K562 (cell line): ENCODE measurements around the gene TMEM203. TPM values are rescaled to one million over a fixed set of nuclear protein-coding genes. Genes with fewer than 3 reads are reported as not detected.
A peak's percentile ranks its signal among the peaks of the same experiment; 100 is the strongest.

Source experiments
- NFIX ChIP-seq: fragments of 250-450 bp; sonication (Bioruptor Pico); IDR thresholded peaks from 2 replicates; pipeline ENCODE4 v1.4.0; 2020; ENCODE audit warnings: low read depth, mild to moderate bottlenecking, moderate library complexity
- PCBP2 ChIP-seq: fragments of 200-400 bp; formaldehyde crosslinking; IDR thresholded peaks from 2 replicates; pipeline ENCODE4 v1.6.1; 2018; ENCODE audit warnings: low read length, low read depth, mild to moderate bottlenecking, moderate library complexity; ENCODE audit not compliant: poor library complexity, severe bottlenecking
- POLR2G ChIP-seq: fragments of 200-400 bp; formaldehyde crosslinking; IDR thresholded peaks from 2 replicates; pipeline ENCODE4 v1.6.1; 2017; ENCODE audit warnings: low read depth, mild to moderate bottlenecking, antibody characterized with exemption, low read length, moderate library complexity
- polyA plus RNA-seq, 8 experiments: library from polyadenylated mRNA; depleted of rRNA in 4 of 8; stranded (reverse) in 5 of 8; unstranded in 3 of 8; fragments of >200 nt; fragmentation: Nextera tagmentation in 2 of 8; fragmentation: Illumina TruSeq in 1 of 8; extraction: Ambion mirVana in 2 of 8; extraction: Trizol in 1 of 8; gene quantifications; 2 replicates each; pipeline versions ENCODE4 v1.2.1 to v1.2.3, GENCODE V29; 2011 to 2014; ENCODE audit warnings: inconsistent platforms in 1 of 8, missing spikeins in 1 of 8
- total RNA-seq, 7 experiments: library from RNA; depleted of rRNA in 6 of 7; stranded (reverse); fragments of >200 nt in 6 of 7; fragmentation: Illumina TruSeq in 2 of 7; extraction: Trizol in 2 of 7; gene quantifications; 2 replicates each; pipeline versions ENCODE4 v1.2.1 to v1.2.3, GENCODE V29; 2011 to 2021; ENCODE audit warnings: low replicate concordance in 1 of 7
- TF ChIP-seq, protein P1 (sequence below), 2 experiments: fragments of 450-650 bp in 1 of 2; sonication (generic) in 1 of 2; formaldehyde crosslinking in 1 of 2; IDR thresholded peaks; 2 replicates each; pipeline versions ENCODE4 v1.7.1 to v1.9.0; 2016 to 2022; ENCODE audit warnings: inconsistent platforms in 1 of 2, mild to moderate bottlenecking in 1 of 2, missing genetic modification reagents in 1 of 2
- TF ChIP-seq, protein P2 (sequence below), 3 experiments: fragments of 200-800 bp in 1 of 3; sonication (Bioruptor generic) in 1 of 3; sonication (generic) in 1 of 3; formaldehyde crosslinking in 1 of 3; IDR thresholded peaks; 2 replicates each; pipeline versions ENCODE4 v1.6.1 to v1.8.0; 2016 to 2022; ENCODE audit warnings: mild to moderate bottlenecking in 2 of 3, missing compliant biosample characterization in 2 of 3, missing genetic modification characterization in 2 of 3, missing genetic modification reagents in 1 of 3
- TF ChIP-seq, protein P3 (sequence below): fragments of 450-650 bp; formaldehyde crosslinking; IDR thresholded peaks from 2 replicates; pipeline ENCODE4 v1.4.0; 2020; ENCODE audit warnings: mild to moderate bottlenecking, moderate library complexity

TMEM203 gene
- total and polyA plus RNA-seq, 9 of the 15 experiments (the other 6 are each of a cell fraction or from before 2014, with no cell fraction given) = 8.8 to 59.5 (median 37.6) TPM

DNA sequence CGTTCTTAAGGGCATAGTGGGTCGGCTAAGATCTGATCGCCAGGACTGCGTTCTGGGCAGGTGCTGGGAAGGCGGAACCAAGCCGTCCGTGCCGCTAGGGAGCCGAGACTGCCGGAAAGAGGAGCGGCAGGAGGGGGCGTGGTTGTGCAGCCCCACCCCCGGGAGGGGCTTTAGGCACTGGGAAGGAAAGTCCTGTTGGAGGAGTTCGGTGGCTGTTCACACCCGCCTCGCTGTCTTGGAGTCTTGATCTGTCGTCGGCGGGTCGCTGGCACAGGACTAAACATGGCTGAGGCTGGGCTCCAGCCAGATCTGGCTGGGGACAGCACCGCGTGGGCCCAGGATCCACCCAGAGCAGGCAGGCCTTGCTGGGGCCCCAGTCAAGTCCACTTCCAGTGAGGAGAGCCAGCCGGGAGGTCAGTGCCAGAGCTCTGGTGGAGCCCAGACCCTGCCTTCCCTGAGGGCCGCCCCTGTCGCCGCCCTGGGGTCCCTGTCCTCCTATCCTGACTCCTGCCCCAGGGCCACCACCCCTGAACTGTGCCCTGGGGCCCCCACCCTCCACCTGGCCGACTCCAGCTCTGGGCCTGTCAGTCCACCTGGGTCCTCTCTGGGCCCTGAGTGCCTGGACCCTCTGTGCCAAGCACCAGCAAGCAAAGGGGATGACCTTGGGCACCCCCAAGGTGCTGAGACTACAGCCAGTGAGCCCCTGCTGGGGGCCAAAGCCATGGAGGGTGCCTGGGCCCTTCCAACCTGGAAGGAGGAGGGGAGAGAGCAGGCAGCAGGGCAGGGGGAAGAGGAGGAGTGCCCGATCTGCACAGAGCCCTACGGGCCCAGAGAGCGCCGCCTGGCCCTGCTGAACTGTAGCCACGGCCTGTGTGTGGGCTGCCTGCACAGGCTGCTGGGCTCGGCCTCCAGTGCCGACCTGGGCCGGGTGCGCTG, 12.1 kb upstream of the TMEM203 start (continued):
- TF ChIP-seq, protein P1, sequence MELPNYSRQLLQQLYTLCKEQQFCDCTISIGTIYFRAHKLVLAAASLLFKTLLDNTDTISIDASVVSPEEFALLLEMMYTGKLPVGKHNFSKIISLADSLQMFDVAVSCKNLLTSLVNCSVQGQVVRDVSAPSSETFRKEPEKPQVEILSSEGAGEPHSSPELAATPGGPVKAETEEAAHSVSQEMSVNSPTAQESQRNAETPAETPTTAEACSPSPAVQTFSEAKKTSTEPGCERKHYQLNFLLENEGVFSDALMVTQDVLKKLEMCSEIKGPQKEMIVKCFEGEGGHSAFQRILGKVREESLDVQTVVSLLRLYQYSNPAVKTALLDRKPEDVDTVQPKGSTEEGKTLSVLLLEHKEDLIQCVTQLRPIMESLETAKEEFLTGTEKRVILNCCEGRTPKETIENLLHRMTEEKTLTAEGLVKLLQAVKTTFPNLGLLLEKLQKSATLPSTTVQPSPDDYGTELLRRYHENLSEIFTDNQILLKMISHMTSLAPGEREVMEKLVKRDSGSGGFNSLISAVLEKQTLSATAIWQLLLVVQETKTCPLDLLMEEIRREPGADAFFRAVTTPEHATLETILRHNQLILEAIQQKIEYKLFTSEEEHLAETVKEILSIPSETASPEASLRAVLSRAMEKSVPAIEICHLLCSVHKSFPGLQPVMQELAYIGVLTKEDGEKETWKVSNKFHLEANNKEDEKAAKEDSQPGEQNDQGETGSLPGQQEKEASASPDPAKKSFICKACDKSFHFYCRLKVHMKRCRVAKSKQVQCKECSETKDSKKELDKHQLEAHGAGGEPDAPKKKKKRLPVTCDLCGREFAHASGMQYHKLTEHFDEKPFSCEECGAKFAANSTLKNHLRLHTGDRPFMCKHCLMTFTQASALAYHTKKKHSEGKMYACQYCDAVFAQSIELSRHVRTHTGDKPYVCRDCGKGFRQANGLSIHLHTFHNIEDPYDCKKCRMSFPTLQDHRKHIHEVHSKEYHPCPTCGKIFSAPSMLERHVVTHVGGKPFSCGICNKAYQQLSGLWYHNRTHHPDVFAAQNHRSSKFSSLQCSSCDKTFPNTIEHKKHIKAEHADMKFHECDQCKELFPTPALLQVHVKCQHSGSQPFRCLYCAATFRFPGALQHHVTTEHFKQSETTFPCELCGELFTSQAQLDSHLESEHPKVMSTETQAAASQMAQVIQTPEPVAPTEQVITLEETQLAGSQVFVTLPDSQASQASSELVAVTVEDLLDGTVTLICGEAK (IDR thresholded peaks at IDR 0.05) = peak; percentile 84
- TF ChIP-seq, protein P1 (CRISPR knock-in tag; IDR thresholded peaks at IDR 0.05) = no peak
- TF ChIP-seq NFIX (CRISPR knock-in tag) (no peak), PCBP2 (no peak), POLR2G (peak; percentile 82)
- TF ChIP-seq, protein P2, sequence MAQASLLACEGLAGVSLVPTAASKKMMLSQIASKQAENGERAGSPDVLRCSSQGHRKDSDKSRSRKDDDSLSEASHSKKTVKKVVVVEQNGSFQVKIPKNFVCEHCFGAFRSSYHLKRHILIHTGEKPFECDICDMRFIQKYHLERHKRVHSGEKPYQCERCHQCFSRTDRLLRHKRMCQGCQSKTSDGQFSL (CRISPR knock-in tag; IDR thresholded peaks at IDR 0.05) = no peak
- TF ChIP-seq, protein P2 (tag; IDR thresholded peaks at IDR 0.05) = no peak
- TF ChIP-seq, protein P3, sequence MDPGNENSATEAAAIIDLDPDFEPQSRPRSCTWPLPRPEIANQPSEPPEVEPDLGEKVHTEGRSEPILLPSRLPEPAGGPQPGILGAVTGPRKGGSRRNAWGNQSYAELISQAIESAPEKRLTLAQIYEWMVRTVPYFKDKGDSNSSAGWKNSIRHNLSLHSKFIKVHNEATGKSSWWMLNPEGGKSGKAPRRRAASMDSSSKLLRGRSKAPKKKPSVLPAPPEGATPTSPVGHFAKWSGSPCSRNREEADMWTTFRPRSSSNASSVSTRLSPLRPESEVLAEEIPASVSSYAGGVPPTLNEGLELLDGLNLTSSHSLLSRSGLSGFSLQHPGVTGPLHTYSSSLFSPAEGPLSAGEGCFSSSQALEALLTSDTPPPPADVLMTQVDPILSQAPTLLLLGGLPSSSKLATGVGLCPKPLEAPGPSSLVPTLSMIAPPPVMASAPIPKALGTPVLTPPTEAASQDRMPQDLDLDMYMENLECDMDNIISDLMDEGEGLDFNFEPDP (CRISPR knock-in tag) = no peak
